ENCODE data around the gene METTL3. TPM values are rescaled to one million over a fixed set of nuclear protein-coding genes. Genes with fewer than 3 reads are reported as not detected.
A peak's percentile ranks its signal among the peaks of the same experiment; 100 is the strongest.

The METTL3 gene
- total RNA-seq, 1 donor from 2014 or later = 81.7 TPM

DNA sequence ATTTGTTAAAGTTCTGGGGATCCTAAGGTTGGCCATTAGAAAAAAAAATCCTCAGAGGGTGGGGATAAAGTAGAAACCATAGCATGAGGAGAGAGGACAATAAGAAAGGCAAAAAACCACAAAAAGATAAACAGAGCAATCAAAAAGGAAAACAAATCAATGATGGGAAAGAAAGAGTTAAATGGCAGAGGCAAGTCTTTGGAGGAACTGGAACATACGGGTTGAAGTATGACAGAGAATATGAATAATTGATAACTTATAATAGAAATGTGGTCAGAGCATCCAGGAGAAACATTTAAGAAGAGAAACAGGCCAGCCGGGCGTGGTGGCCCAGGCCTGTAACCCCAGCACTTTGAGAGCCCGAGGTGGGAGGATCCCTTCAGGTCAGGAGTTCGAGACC is 32.8 kb upstream of the METTL3 start:
- H3K4me3 ChIP-seq (ENCODE audit: low read depth, low read length) = no peak overlapping the region
- TF ChIP-seq, protein P1, sequence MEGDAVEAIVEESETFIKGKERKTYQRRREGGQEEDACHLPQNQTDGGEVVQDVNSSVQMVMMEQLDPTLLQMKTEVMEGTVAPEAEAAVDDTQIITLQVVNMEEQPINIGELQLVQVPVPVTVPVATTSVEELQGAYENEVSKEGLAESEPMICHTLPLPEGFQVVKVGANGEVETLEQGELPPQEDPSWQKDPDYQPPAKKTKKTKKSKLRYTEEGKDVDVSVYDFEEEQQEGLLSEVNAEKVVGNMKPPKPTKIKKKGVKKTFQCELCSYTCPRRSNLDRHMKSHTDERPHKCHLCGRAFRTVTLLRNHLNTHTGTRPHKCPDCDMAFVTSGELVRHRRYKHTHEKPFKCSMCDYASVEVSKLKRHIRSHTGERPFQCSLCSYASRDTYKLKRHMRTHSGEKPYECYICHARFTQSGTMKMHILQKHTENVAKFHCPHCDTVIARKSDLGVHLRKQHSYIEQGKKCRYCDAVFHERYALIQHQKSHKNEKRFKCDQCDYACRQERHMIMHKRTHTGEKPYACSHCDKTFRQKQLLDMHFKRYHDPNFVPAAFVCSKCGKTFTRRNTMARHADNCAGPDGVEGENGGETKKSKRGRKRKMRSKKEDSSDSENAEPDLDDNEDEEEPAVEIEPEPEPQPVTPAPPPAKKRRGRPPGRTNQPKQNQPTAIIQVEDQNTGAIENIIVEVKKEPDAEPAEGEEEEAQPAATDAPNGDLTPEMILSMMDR (conservative IDR thresholded peaks at IDR 0.05; ENCODE audit: low read depth, low read length) = no peak
- no peak for DNase-seq (ENCODE audit: low read depth)

DNA sequence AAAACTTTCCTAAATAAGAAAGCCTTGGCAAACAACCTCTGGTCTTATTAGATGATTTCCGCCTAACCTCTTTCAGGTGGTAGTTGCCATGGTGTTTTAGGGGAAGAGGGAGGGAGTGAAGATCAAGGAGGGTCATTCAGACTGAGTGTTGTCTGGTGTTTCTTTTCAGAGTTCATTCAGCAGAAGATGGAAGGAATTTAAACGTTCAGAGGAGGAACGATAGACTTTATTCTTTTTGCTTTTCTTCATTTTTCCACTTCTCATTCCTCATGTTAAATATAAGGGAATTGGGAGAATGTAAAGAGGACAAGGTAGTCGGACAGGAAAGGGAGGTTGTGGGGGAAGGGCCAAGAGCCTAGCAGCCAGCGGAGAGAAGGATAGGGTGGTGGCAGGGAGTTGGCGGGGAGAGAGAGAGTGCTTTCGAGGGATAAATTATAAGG is 32.4 kb upstream of the METTL3 start:
- TF ChIP-seq, protein P1 (conservative IDR thresholded peaks at IDR 0.05; ENCODE audit: low read depth, low read length) = no peak
- DNase-seq (ENCODE audit: low read depth) = no peak
- H3K4me3 ChIP-seq (ENCODE audit: low read depth, low read length) = no peak overlapping the region

DNA sequence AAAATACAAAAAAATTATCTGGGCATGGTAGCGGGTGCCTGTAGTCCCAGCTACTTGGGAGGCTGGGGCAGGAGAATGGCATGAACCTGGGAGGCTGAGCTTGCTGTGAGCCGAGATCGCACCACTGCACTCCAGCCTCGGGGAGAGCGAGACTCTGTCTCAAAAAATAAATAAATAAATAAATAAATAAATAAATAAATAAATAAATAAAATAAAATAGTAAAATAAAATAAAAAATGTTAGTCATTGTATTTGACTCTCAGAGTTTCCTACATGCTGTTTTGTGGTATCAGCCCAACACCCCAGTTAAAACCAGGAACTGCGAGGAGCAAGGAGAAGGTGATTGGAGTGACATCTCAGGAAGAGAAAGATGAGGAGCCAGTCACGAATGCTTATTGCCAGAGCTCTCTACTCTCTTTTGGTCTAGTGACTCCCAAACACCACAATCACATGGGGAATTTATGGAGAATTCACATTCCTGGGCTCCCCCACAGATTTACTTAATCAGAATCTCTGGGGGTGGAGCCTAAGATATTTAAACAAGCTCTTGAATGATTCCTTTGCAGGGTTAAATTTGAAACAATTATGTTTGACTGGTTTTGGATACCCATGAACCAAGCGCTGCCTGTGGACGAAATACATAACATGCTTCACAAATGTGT is 30.4 kb upstream of the METTL3 start:
- DNase-seq (ENCODE audit: low read depth) = no peak
- no peak overlapping the region for H3K4me3 ChIP-seq (ENCODE audit: low read depth, low read length)
- TF ChIP-seq, protein P1 (conservative IDR thresholded peaks at IDR 0.05; ENCODE audit: low read depth, low read length) = no peak

DNA sequence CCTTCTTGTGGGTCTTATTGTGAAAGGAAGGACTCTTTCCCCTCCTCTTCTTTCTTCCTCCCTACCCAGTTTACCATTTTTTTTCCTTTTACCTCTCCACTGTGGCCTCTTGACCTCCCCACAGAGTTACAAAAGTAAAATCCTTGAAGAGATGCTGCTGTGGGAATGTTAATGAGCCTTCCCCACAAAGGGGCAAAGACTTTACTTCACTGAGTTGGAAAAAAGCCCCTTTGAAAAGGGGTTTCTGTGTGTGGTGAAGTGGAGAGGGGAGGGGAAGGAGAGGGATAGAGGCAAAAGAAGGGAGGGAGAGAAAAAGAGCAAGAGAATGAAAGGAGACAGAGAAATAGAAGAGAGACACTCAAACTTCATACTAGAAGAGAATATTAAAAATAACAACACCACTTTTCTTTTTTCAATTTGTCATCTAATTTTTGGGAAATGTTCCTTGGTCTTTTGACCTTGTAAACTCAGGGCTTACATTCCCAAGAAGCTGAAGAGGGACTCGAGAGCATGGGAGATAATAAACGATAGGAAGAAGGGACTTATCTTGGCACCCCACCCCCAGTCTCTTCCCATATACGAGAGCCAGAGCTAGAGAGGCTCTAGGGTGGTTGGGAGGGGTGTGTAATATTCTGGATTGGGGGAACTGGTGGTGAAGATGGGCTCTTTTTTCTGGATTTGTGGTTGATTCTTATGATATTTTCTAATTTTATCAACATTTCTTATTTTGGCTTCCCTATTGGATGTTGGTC is 28.2 kb upstream of the METTL3 start:
- no peak overlapping the region for H3K4me3 ChIP-seq (ENCODE audit: low read depth, low read length)
- TF ChIP-seq, protein P1 (conservative IDR thresholded peaks at IDR 0.05; ENCODE audit: low read depth, low read length) = no peak
- DNase-seq (ENCODE audit: low read depth) = no peak

DNA sequence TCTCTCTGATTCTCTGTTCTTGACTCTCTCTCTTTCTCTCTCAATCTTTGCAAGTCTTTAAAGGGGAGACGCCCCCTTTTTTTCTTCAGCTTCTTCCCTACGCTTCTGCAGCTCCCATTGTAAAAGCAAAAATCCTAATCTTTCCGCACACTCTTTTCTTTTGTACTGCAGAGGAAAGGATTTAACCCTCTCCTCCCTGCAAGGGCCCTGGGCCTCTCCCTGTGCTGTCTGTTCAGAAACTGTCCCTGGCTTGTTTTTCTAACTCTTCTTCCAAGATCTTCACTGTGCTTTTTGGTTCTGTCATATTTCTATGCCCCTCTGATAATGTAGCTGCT is 25.9 kb upstream of the METTL3 start:
- no peak overlapping the region for H3K4me3 ChIP-seq (ENCODE audit: low read depth, low read length)
- DNase-seq (ENCODE audit: low read depth) = no peak

DNA sequence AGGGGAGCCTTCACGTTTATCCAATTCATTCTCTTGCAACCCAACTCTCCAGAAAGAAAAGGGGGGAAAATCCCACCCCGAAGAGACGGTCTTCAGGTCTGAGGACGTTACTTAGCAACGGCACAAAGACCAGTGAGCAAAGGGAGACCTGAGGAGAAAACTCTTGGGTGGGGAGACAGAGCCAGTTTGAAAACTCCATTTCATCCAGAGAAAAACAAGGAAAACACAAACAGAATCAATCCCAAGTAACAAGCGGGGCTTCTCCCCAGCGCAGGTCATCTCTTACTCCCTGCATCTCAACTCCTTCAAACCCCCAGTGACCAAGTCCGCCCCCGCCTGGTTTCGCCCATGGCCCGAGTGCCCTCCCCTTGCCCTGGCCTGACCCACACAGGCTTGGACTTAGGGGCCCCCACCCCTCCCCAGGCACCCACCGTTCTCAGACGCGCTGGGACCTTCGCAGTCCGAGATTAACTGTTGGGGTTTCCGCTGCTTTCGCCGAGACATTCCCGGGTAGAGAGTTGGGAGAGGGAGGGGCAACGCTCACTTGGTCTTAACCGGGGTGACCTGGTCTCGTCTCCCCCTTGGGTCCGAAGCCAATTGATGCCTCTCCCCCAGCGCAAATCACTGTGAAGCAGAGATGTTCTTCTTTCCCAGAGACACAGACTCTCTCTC is 25.4 kb upstream of the METTL3 start:
- no peak for DNase-seq (ENCODE audit: low read depth)
- TF ChIP-seq, protein P1 (conservative IDR thresholded peaks at IDR 0.05; ENCODE audit: low read depth, low read length) = no peak
- H3K4me3 ChIP-seq (ENCODE audit: low read depth, low read length) = peak overlapping the region; percentile 30

More for the DNA sequence above, 25.9 kb upstream of the METTL3 start:
- TF ChIP-seq, protein P1 (conservative IDR thresholded peaks at IDR 0.05; ENCODE audit: low read depth, low read length) = no peak

Measured in epithelial cell of proximal tubule (primary cell).